Activated CD4-positive, alpha-beta T cell treated with anti-CD3 and anti-CD28 coated beads, Interleukin-2, Interleukin-6, amounts not matched to agents 100 ng/mL and 50 ng/mL, durations not matched to agents 16 hours and 8 hours (primary cell): ENCODE measurements around the gene EN1.
A peak's percentile ranks its signal among the peaks of the same experiment; 100 is the strongest.

Source experiments
- DNase-seq: peaks from one replicate; pipeline ENCODE4 v3.0.0-alpha.2; 2020

The EN1 gene

GRCh38 chr2:118855451-118856279 lies 8.2 kb upstream of the EN1 start:
- DNase-seq, result peak; percentile 89

DNA sequence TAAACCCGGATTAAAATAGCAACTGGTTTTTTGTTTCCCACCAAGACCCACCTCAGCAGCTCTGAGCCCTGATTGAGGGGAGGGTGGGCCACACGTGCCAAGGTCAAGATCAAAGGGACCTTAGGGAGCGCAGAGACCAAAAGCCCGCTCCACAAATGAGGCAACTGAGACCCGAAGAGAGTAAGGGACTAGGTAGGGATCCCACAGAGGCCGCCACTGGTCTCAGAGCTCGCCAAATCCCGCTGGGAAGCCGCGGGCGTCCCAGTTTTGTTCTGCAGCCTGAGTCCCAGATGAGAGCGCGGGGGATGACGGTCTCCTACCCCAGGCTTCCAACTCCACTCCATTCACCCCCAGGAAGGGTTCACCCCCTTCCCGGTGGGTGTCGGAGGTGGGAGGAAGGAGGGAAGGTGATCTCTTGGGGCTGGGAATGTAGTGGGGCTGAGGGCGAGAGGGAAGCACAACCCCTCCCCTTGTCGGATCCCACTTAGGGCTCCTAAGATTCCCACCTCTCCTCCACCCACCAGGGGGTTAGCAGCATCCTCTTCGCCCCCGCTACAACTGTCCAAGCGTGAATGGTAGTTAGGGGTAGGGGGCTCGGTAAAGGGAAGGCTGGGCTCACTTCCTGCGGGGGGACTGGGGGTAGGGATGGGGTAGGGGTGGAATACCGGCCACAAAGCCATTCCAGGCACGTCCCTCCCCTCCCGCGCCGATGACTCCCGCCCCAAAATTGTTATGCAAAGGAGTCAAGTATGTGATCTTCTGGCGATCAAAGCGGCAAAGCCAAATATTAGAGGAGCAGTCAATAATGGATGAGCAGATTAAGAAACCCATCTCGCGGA lies 7.3 kb upstream of the EN1 start:
- no peak for DNase-seq

GRCh38 chr2:118853651-118854291 lies 6.3 kb upstream of the EN1 start:
- DNase-seq, result no peak

DNA sequence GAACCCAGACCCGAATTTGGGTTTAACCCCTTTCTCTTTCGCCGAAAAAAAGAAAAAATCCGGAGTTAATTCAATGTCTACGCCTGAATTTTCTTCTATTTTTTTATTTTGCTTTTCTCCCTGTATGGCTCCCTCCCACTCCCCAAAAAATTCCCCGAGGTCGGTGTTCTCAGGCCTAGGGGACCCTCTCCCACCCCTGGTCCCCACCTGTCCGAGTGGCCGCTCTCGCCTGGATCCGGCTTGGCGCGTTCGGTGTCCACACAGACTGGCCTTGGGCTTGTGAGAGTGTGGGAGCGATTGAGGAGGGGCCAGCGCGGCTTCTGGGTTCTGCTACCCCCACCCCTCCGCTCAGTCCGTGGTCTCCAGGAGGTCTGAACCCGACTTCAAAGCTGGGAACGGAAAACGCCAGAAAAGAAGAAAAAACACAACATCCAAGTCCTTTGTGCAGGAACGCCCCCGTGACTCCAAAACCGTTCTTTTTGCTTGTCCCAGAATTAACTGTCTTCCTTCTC lies 5.7 kb upstream of the EN1 start:
- DNase-seq, result no peak

DNA sequence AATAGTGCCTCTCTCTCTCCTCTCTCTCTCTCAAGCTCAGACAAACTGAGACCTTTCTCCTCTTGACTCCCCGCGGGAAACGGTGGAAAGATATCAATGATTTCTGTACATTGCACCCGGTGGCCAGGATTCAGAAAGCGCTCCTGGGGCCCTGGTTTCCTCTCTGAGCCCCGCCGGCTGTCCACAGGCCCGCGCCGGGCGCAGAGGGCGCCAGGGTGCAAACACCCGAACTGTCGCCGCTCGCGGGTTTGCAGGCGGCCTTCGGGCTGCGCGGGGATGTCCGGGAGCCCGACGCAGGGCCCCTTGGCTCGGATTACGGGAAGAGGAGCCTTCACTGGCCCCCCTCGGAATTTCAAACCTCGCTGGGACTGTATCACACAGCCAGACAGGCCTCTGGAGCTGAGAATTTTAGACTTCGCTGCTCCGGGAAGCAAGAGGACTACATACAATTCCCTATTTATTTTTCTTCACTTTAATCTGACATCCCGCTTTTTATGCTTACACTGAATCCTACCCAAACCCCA lies 5.2 kb upstream of the EN1 start:
- no peak for DNase-seq

GRCh38 chr2:118851650-118852049 lies 4.2 kb upstream of the EN1 start:
- DNase-seq, result no peak

- no peak for DNase-seq
Observed at GRCh38 chr2:118850901-118851415, 3.5 kb upstream of the EN1 start.

DNA sequence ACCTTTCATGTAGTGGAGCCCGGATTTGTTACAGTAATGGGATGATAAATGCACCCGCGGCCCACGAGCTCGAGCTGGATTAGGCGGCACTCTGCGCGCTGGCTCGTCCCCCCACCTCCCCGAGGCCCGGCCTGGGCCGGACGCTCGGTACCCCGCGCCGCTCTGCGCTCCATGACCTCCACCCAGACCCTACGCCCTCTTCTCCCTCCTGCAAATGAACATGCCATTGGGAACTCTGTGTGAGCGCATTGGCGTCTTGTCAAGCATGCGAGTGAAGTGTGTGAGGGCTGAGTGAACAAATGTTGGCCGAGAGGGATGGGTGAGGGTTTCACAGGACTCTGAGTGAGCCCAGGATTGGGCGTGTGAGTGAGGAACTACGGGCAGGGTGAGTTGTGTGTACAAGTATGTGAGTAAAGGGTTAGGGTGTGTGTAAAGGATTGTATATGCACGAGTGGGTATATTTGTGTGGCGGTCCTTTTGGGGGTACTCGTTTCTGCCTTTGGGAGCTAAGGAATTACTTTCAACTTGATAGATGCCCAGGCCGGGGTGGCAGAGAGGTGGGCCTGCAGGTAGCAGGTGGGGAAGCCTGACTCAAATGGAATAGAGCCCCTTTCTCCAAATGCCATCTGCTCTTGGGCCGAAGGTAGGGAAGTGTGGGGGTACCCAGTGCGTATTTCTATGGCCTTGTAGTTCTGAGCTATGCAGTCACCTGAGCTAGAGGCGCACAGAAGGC lies 2.9 kb upstream of the EN1 start:
- no peak for DNase-seq

DNA sequence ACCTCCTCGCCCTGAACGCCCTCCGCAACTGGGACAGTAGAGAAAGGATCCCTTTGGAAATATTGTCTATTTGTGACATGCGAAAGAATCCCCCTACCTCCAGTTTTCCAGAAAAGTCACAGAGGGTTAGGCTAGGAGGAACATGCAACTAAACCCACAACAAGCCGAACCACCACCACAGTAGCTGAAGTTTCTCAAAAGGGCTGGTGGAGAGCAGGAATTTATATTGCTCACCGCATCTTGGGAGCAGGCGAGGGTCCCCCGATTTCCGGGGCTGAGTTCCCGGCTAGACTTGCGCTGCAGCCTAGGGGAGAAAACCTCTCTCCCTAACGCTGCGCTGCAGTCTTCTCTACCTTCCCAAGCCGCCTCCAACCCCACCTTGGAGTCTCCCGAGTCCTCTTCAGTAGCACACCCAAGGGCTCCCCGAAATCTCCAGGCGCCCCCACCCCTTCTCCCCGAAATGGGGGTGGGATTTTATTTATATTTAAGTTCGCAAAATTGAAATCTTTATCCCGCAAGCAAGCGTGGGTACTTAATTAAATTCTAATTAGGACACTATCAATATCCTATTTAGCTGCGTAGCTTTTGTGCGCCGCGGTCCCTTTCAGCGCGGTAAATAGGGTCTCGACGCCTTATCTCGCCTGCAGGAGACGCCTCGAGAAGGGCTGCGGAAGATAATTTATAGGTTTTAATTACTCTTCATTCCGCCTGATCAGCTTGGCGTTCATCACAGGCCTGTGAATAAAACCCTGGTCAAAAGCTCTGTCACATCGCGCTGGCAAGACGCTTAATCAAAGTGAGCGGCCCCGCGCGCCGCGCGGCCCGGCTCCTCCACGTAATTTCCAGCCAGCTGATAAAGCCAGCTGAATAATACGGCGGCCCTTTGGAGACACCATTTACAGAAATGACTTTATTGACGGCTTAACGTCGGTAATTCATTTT lies 2.0 kb upstream of the EN1 start:
- DNase-seq, result no peak

DNA sequence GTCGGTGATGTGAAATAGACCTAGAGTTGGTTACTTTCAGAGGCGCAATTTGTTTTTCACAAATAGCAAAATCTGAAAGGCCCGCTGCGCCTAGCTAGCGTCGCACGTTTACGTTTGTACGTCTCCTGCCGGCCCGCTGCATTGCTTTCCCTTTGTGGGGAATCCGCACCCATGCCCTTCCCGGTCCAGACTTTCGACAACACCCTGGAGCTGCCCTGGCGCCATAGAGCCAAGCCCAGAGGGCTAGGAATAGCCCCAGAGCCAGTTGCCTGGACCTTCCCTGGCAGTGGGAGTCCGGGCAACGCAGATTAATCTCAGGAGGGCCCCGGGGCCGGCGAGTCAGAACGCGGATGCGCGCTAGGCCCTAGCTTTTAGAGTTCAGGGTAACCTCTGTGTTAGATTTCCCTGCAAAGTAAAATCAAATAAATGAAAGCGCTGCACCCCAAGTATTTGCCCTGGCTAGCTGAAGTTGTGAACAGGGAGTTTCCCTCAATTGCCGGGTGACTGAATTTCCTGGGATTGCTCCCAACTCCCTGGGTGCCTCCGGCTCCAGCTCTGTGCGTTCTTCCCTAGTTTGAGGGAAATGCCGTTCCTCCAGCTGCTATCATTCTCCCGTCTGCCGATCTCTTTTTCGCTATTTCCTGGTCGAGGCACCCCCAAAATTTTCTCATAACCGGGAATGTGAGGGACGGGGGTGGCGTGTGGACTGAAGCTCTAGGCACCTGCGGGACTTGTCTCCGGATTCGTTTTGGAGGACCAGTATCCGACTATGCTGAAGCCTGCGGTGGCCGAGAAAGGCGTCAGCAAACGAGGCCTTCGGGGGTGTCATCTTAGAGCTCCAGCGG lies 1.2 kb upstream of the EN1 start:
- no peak for DNase-seq

DNA sequence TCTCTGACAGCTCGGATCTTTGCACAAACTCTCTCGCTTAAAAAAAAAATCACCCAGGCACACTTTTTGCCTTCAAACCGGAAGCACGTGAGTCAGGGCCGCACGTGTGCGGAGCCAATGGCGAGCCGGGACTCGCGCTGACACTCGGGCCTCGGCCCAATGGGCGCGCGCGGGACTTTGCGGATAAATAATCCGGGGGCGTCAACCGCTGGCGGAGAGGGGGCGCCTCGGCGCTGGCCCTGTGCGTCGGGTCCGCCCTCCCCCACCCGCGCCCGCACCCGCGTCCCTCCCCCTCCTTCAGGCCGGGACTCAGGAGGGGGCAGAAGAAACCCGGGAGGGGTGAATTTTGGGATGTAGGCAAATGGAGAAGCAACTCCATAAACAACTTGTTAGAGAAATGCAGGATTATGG lies 319 bp upstream of the EN1 start:
- no peak for DNase-seq

GRCh38 chr2:118846442-118846952 lies 951 bp downstream of the EN1 start:
- DNase-seq, result no peak

- DNase-seq, result no peak
Observed at GRCh38 chr2:118845522-118846441, 1.7 kb downstream of the EN1 start.

- DNase-seq, result no peak
Observed at GRCh38 chr2:118845005-118845521, 2.4 kb downstream of the EN1 start.

GRCh38 chr2:118844261-118845004 lies 3.0 kb downstream of the EN1 start:
- no peak for DNase-seq

DNA sequence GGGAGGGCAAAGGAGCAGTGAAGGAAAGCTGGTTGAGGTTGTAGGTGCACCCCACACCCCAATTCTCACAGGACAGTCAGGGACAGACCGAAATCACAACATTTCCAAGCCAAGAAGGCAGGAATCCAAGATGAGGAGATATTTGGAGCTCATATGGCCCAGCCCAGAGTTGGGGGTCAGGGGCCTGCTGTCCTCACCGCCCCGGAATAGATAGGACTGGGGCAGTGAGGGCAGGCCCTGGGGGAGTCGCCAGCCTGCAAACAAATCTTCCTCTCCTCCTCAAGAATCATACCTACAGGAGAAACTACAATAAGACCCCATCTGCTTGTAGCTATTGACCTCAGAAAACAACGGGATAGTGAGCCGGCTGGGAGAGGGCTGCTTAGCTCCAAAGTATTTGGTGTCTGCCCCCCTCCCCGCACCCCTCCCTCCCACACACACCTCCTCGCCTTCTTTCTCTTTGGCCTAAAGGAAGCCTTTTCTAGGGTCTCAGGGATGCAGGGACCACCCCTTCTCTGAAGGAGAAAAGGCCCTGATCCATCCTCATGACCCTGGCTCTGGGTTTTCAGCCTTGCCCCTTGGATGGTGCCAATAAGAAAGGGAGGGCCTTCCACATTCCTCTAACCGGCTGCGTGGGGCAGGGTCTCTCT lies 3.8 kb downstream of the EN1 start:
- DNase-seq, result no peak
